Pancreas (tissue), 10 donors: ENCODE data around the gene TM4SF1. TPM values are rescaled to one million over a fixed set of nuclear protein-coding genes. Genes with fewer than 3 reads are reported as not detected.

ENCODE experiments used
- ATAC-seq, 4 donors: fragments of 200-7000 bp; cut with Tn5 transposase; one replicate each; pipeline versions ENCODE4 v1.8.0 to v1.9.1; 2020; ENCODE audit warnings: mild to moderate bottlenecking in 4 of 4, moderate library complexity in 4 of 4
- DNase-seq, 6 donors: peaks; one replicate each; pipeline ENCODE4 v3.0.0-alpha.2; 2020
- FAIRE-seq: peaks from 2 replicates; lab custom pipeline; 2012; peaks lifted over from hg19 to GRCh38; lab: Jason Lieb, UNC
- H3K27ac ChIP-seq, 4 donors: fragments of 200-600 bp; sonication (generic); 1 replicate in 3 of 4; 2 replicates in 1 of 4; pipeline versions ENCODE4 v1.5.0 to v1.8.0; 2020
- H3K27me3 ChIP-seq, 4 donors: fragments of 200-600 bp; one replicate each; pipeline ENCODE4 v1.8.0; 2021
- H3K36me3 ChIP-seq, 3 donors: fragments of 200-600 bp; sonication (generic) in 1 of 3; one replicate each; pipeline versions ENCODE4 v1.5.0 to v1.8.0; 2020 to 2021
- H3K4me1 ChIP-seq, 3 donors: fragments of 200-600 bp; one replicate each; pipeline ENCODE4 v1.8.0; 2021
- H3K4me3 ChIP-seq, 4 donors: fragments of 200-600 bp; sonication (generic) in 2 of 4; one replicate each; pipeline versions ENCODE4 v1.5.0 to v1.8.0; 2020 to 2021
- H3K9me3 ChIP-seq, 4 donors: fragments of 200-600 bp; one replicate each; pipeline ENCODE4 v1.8.0; 2021
- WGBS, 2 donors: extraction: QIAGEN DNeasy Blood & Tissue Kit; methylation state at CpG; one replicate each; pipeline ENCODE4 v1.1.7; 2013; 5-methylcytosine and 5-hydroxymethylcytosine counted together
- intact Hi-C, 3 donors: fragments of 100-400 bp; cut with DNase I; formaldehyde crosslinking; loops; one replicate each; pipeline versions ENCODE4 v1.11.1 to v1.14.2; 2022
- polyA plus RNA-seq, 2 donors: library from polyadenylated mRNA; stranded (reverse); fragments of 200-250 nt; gene quantifications; one replicate each; pipeline ENCODE4 v1.2.3, GENCODE V29; 2013
- total RNA-seq, 6 donors: library from RNA; stranded (reverse); fragmentation: NEBNext Ultra II Directional in 4 of 6; extraction: Animal tissue kit (Norgen Biotek cat#: 25700) in 4 of 6; gene quantifications; one replicate each; pipeline versions ENCODE4 v1.2.1 to v1.2.4, GENCODE V29; 2021 to 2023
- TF ChIP-seq, protein P1 (sequence below), 4 donors: fragments of 200-600 bp; sonication (generic) in 3 of 4; IDR thresholded peaks; one replicate each; pipeline versions ENCODE4 v1.5.0 to v1.8.0; 2021; ENCODE audit warnings: antibody characterized with exemption in 4 of 4
- donor health status: healthy with polysubstance abuse.
- donor health status: DM: no; HTN: no; CAD: no; lungs with moderate emphysema.
- donor health status: DM: no; HTN: no; CAD: no.
- donor health status: control.
- donor health status: control.
- donor health status: Bipolar disorder and iron deficiency.
- donor health status: DM: yes; HTN: yes; CAD: no.
- donor health status: DM: no; HTN: no; CAD: no.
- donor health status: DM: no; HTN: no; CAD: no.
- donor health status: DM: yes; HTN: yes; CAD: no.

The TM4SF1 gene
- total and polyA plus RNA-seq, 8 donors: 53.7 to 226 (median 98.4) TPM

DNA sequence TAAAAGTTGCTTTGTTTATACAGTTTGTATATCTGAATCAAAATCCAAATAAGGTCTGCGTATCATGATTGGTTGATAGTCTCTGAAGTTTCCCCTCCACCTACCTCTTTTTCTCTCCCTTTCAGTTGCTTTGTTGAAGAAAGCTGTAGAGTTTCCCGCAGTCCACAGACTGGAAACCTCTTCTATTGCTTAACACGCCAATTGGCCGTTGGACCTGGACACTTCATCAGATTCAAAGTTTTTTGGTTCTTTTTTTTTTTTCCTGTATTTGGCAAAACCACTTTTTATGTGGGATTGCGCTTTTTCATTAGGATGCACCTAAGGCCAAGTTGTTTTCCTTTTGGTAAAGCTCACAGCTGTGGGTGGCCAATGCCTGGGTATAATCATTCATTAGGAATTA lies 14.5 kb upstream of the TM4SF1 start:
- no peak for DNase-seq
- Histone ChIP-seq H3K4me3 (no peak overlapping the region), H3K4me1 (peaks cover 56 to 77% (median 60%) of the 10 kb centered on the region in 3 donors), H3K27ac (no peak overlapping the region), H3K36me3 (no peaks in the 10 kb centered on the region), H3K9me3 (no peaks in the 10 kb centered on the region), H3K27me3 (no peaks in the 10 kb centered on the region)
- TF ChIP-seq, protein P1, sequence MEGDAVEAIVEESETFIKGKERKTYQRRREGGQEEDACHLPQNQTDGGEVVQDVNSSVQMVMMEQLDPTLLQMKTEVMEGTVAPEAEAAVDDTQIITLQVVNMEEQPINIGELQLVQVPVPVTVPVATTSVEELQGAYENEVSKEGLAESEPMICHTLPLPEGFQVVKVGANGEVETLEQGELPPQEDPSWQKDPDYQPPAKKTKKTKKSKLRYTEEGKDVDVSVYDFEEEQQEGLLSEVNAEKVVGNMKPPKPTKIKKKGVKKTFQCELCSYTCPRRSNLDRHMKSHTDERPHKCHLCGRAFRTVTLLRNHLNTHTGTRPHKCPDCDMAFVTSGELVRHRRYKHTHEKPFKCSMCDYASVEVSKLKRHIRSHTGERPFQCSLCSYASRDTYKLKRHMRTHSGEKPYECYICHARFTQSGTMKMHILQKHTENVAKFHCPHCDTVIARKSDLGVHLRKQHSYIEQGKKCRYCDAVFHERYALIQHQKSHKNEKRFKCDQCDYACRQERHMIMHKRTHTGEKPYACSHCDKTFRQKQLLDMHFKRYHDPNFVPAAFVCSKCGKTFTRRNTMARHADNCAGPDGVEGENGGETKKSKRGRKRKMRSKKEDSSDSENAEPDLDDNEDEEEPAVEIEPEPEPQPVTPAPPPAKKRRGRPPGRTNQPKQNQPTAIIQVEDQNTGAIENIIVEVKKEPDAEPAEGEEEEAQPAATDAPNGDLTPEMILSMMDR (IDR thresholded peaks at IDR 0.05): no peak
- no peak for ATAC-seq
- FAIRE-seq: no peak
- WGBS, 2 donors: 47 to 60% methylated on average over 5 of the region's 5 CpGs
- intact Hi-C loops: no loop called here

DNA sequence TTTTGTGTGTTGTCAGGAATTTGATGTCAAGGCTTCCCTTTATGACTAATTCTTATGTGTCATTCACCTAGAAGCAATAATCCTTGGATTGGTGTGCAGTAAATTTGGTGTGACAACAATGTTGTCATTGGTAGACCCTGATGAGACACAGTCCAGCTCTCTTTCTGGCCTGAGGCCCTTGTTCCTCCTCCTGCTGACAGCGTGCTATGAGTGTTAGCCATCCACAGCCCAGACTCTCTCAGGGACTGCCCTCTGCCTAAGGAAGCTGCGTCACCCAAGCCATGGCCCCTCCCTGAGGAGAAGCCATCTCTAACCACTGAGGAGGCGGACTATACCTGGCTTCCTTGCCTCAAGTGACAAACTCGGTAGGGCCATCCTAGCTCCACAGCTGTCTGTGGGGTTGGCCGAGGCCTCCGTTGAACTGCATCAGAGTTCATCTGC lies 13.3 kb upstream of the TM4SF1 start:
- Histone ChIP-seq H3K4me1 (peaks cover 55 to 73% (median 61%) of the 10 kb centered on the region in 3 donors), H3K27me3 (no peaks in the 10 kb centered on the region), H3K36me3 (no peaks in the 10 kb centered on the region), H3K9me3 (no peaks in the 10 kb centered on the region), H3K27ac (no peak overlapping the region), H3K4me3 (no peak overlapping the region)
- FAIRE-seq (no peak), ATAC-seq (no peak), DNase-seq (no peak)
- WGBS, 2 donors: 93 to 95% methylated on average over 6 of the region's 6 CpGs
- TF ChIP-seq, protein P1 (IDR thresholded peaks at IDR 0.05): no peak
- intact Hi-C loops: no loop called here

DNA sequence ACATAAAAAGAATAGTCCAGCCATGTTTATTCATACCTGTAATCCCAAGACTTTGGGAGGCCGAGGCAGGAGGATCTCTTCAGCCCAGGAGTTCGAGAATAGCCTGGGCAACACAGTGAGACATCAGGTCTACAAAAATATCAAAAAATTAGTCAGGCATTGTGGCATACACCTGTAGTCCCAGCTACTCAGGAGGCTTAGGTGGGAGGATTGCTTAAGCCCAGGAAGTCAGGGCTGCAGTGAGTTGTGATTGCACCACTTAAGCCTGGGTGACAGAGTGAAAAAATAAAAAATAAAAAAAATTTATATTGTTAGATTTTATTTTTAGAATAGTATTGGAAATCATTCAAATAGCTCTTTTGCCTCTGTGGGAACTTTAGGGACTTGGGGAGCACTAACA lies 12.8 kb upstream of the TM4SF1 start:
- H3K9me3 ChIP-seq: no peaks in the 10 kb centered on the region
- ATAC-seq: no peak
- H3K27me3 ChIP-seq: no peaks in the 10 kb centered on the region
- intact Hi-C loops: no loop called here
- FAIRE-seq: no peak
- H3K4me1 ChIP-seq: peaks cover 56 to 73% (median 61%) of the 10 kb centered on the region in 3 donors
- TF ChIP-seq, protein P1 (IDR thresholded peaks at IDR 0.05): no peak
- DNase-seq: no peak
- H3K36me3 ChIP-seq: no peaks in the 10 kb centered on the region
- 96 to 98% methylated on average over 2 of the region's 2 CpGs for WGBS, 2 donors
- no peak overlapping the region for H3K4me3 ChIP-seq
- H3K27ac ChIP-seq: peak overlapping the region in 1 of 4 donors; percentile 92

DNA sequence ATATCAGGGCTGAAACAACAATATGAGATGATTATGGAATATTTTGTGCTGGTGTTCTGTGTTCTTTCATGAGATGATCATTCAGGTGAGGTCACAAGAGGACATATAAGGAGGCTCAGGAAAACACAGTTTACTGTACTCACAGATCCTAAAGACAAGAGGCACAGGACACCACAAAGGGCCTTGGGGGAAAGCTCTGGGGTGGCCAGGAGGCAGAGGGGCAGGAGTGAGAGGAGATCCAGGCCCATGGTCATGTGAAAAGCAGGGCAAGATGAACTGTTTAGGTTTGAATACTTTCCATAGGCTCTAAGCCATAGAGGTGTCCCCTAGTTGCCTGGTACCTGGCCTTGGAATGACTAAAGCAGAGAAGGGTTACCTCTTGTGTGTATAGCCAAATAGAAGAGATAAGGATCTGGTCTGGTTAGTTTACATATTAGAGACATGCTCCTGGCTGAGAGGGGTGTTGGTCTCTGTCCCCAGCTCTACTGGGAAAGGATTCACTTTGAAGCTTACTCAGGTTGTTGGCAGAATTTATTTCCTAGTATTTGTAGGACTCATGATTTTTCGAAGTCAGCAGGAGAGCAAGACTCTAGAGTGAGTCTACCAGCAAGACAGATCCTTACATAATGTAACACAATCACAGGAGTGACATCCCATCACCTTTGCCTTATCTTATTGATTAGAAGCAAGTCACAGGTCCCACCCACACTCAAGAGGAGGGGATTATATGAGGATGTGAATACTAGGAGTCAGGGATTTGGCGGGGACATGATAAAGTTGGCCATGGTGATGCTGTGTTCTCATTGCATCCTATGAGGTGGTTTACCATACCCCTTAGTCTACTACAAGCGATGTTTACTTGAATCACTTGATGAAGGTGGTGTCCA lies 11.3 kb upstream of the TM4SF1 start:
- FAIRE-seq (no peak), ATAC-seq (peak in 1 of 4 donors; percentile 14), DNase-seq (no peak)
- Histone ChIP-seq H3K4me1 (peaks cover 45 to 68% (median 53%) of the 10 kb centered on the region in 3 donors), H3K9me3 (no peaks in the 10 kb centered on the region), H3K27ac (peak overlapping the region; percentile 63 to 92 (median 84)), H3K4me3 (no peak overlapping the region), H3K36me3 (no peaks in the 10 kb centered on the region), H3K27me3 (no peaks in the 10 kb centered on the region)
- WGBS, 2 donors: 90 to 92% methylated on average over 3 of the region's 3 CpGs
- intact Hi-C loops: no loop called here
- TF ChIP-seq, protein P1 (IDR thresholded peaks at IDR 0.05): no peak

DNA sequence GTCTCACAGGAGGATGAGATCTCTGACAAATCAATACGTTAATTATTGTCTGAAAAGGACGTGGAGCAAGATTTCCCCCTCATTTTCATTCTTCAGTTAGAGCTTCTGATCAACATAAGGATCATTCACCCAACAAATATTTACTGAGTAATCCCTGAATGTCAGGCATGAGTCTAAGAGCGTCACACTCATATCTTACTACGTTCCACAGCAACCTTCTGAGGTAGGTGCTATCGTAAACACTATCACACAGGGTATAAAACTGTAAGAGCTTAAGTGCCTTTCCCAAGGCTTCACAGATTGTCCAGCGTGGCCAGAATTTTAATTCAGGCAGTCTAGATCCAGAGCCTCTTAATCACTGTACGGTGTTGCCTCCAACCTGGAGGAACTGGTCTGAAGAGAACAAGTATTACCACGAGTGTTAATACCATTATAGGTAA lies 10.6 kb upstream of the TM4SF1 start:
- no peak for DNase-seq
- H3K9me3 ChIP-seq: no peaks in the 10 kb centered on the region
- no peak for FAIRE-seq
- H3K27ac ChIP-seq: peak overlapping the region; percentile 63 to 92 (median 84)
- H3K4me1 ChIP-seq: peaks cover 38 to 62% (median 46%) of the 10 kb centered on the region in 3 donors
- TF ChIP-seq, protein P1 (IDR thresholded peaks at IDR 0.05): no peak
- no peaks in the 10 kb centered on the region for H3K27me3 ChIP-seq
- WGBS, 2 donors: 32 to 35% methylated on average over 8 of the region's 8 CpGs
- intact Hi-C loops: no loop called here
- no peak overlapping the region for H3K4me3 ChIP-seq
- ATAC-seq: peak; percentile 23 to 48 (median 30)
- H3K36me3 ChIP-seq: no peaks in the 10 kb centered on the region
